ENCODE data around the gene PTPRN2. TPM values are rescaled to one million over a fixed set of nuclear protein-coding genes. Genes with fewer than 3 reads are reported as not detected.

The PTPRN2 gene
- total and polyA plus RNA-seq, 2 of the 8 experiments (the other 6 are each of a cell fraction or from before 2014, with no cell fraction given), result 2.6 to 4.5 TPM

DNA sequence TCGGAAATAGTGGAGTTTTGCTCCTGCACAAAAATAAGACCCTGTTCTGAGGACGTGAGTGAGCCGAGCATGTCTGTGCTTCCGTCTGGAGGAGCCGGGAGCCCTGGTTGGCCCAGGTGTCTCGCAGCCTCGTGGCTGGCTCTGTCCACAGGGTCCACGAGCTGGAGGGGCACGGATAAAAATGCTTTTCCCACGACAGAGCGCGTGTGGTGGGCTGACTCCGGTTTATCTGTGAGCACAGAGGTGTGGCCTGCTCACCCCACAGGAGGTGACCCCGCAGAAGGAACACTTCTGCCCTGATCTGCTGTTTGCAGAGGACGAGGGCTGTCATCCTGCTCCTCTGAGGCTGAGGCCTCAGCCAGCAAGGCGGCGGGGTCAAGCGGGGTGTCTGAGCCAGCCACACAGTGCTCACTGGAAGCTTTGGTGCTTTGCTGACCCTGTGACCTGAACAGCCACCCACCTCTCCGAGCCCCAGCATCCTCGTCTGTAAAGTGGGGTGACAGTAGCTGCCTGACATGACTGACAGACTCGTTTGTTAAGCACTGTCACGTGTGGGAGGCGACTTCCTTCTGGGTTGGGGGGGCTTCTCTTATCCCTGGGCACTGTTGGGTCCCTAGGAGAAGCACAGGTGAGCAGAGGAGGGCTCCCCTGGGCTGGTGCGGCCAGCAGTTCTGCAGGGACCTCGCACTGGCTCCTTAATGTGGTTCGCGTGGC, 1088.3 kb downstream of the PTPRN2 start:
- TF ChIP-seq TAF7 (optimal IDR thresholded peaks at IDR 0.05; ENCODE audit: borderline replicate concordance, low read depth, low read length) (no peak), NRF1 (IDR thresholded peaks at IDR 0.05; ENCODE audit: low read depth, low read length) (no peak), CHD1 (IDR thresholded peaks at IDR 0.05; ENCODE audit: low read depth, low read length) (no peak), KDM1A (IDR thresholded peaks at IDR 0.05; ENCODE audit: borderline replicate concordance, low read length) (no peak), ZNF274 (IDR thresholded peaks at IDR 0.05; ENCODE audit: borderline replicate concordance, extremely low read depth, low read length) (no peak), CHD2 (IDR thresholded peaks at IDR 0.05; ENCODE audit: low read length) (no peak), HDAC6 (IDR thresholded peaks at IDR 0.05; ENCODE audit: low read depth, low read length) (no peak)
- TF ChIP-seq, protein P1, sequence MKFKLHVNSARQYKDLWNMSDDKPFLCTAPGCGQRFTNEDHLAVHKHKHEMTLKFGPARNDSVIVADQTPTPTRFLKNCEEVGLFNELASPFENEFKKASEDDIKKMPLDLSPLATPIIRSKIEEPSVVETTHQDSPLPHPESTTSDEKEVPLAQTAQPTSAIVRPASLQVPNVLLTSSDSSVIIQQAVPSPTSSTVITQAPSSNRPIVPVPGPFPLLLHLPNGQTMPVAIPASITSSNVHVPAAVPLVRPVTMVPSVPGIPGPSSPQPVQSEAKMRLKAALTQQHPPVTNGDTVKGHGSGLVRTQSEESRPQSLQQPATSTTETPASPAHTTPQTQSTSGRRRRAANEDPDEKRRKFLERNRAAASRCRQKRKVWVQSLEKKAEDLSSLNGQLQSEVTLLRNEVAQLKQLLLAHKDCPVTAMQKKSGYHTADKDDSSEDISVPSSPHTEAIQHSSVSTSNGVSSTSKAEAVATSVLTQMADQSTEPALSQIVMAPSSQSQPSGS (IDR thresholded peaks at IDR 0.05; ENCODE audit: low read length), result no peak
- TF ChIP-seq, protein P2, sequence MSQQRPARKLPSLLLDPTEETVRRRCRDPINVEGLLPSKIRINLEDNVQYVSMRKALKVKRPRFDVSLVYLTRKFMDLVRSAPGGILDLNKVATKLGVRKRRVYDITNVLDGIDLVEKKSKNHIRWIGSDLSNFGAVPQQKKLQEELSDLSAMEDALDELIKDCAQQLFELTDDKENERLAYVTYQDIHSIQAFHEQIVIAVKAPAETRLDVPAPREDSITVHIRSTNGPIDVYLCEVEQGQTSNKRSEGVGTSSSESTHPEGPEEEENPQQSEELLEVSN (IDR thresholded peaks at IDR 0.05), result no peak
- H3K79me1 ChIP-seq (ENCODE audit: low read depth, low read length), result no peaks in the 10 kb centered on the region; the same call in 1 of the 2 replicates
- H2BK120ac ChIP-seq (replicated peaks; ENCODE audit: low read depth, low read length), result no peak overlapping the region
- no peak overlapping the region for H3K27ac ChIP-seq (ENCODE audit: low read depth, low read length)
- no peak overlapping the region for H3K56ac ChIP-seq (replicated peaks; ENCODE audit: insufficient read length, low read depth, low read length)
- H3K36me3 ChIP-seq (ENCODE audit: control insufficient read depth in 2 of 4, insufficient read depth in 4 of 4, low read length in 3 of 4), result no peaks in the 10 kb centered on the region
- no peak overlapping the region for H3K18ac ChIP-seq (ENCODE audit: extremely low read depth, low read length)
- H4K20me1 ChIP-seq (replicated peaks in 1 of 2; ENCODE audit: control insufficient read depth in 1 of 2, insufficient read depth in 2 of 2, low read length in 2 of 2), result peaks cover 0 to 6% of the 10 kb centered on the region in 2 experiments
- ChIA-PET POLR2A (ENCODE audit: partially characterized antibody) (no interaction called here), CTCF (ENCODE audit: partially characterized antibody) (interaction anchor here (1.1 kb wide), 1 partner anchor 15 kb away, joined by 3 read pairs; no protein-coding TSS in a partner anchor)
- H2BK20ac ChIP-seq (ENCODE audit: low read length), result no peak overlapping the region
- H3K9ac ChIP-seq (replicated peaks in 1 of 4; ENCODE audit: extremely low read depth in 1 of 4, low read depth in 3 of 4, low read length in 3 of 4), result no peak overlapping the region
- H3K9me3 ChIP-seq (ENCODE audit: insufficient read depth in 2 of 2, low read depth in 1 of 2, low read length in 1 of 2), result 0 out of 4 replicates have a peak, but pooled peaks cover 0 to 1% of the 10 kb centered on the region in 2 experiments
- peaks cover 0 to 2% (median 0%) of the 10 kb centered on the region in 4 experiments; a peak in 1 of 7 replicates for H3K4me1 ChIP-seq (replicated peaks in 1 of 4; ENCODE audit: control insufficient read depth in 3 of 4, insufficient read depth in 4 of 4, low read length in 3 of 4)
- no peaks in the 10 kb centered on the region for H3K23me2 ChIP-seq (ENCODE audit: low read depth, low read length)
- H3K23ac ChIP-seq (ENCODE audit: insufficient read length), result no peak overlapping the region
- H2BK5ac ChIP-seq (ENCODE audit: low read depth, low read length), result no peak overlapping the region
- H3K4me3 ChIP-seq (ENCODE audit: extremely low read depth in 1 of 4, insufficient read depth in 2 of 4, low read depth in 3 of 4, low read length in 4 of 4), result no peak overlapping the region
- H4K8ac ChIP-seq (ENCODE audit: extremely low read depth, insufficient read depth, low read length), result no peak overlapping the region
- WGBS, 2 experiments (ENCODE audit: extremely low coverage in 1 of 2, insufficient coverage in 1 of 2, insufficient read length in 1 of 2, insufficient replicate concordance in 2 of 2, low coverage in 1 of 2, low lambda C conversion rate in 2 of 2, missing lambda C conversion rate in 1 of 2), result 90% methylated on average over 27 of the region's 27 CpGs; no CpG with 5 or more reads in 1 of the 2 experiments
- H3K79me2 ChIP-seq (ENCODE audit: control insufficient read depth in 1 of 2, insufficient read depth in 2 of 2, low read length in 2 of 2), result no peaks in the 10 kb centered on the region
- peaks cover 0 to 35% (median 18%) of the 10 kb centered on the region in 4 experiments; a peak in 6 of 7 replicates for H3K27me3 ChIP-seq (replicated peaks in 1 of 4; ENCODE audit: control insufficient read depth in 3 of 4, extremely low read depth in 1 of 4, insufficient read depth in 3 of 4, low read length in 3 of 4)
- no peak overlapping the region for H3K4ac ChIP-seq (replicated peaks; ENCODE audit: insufficient read length, low read depth, low read length)
- FAIRE-seq (no peak), DNase-seq (ENCODE audit: low read depth in 1 of 2, low spot score in 2 of 2) (peak in 1 of 2 experiments; percentile 41)
- no peak overlapping the region for H4K5ac ChIP-seq (ENCODE audit: insufficient read length, low read depth, low read length)
- H2BK12ac ChIP-seq (ENCODE audit: low read depth, low read length), result no peak overlapping the region
- no peak overlapping the region for H4K91ac ChIP-seq (replicated peaks; ENCODE audit: insufficient read length, low read length)
- H2AFZ ChIP-seq (ENCODE audit: low read length), result no peak overlapping the region
- no peak overlapping the region for H3K4me2 ChIP-seq (ENCODE audit: insufficient read depth in 1 of 2, low read depth in 2 of 2, low read length in 2 of 2)
- no peak overlapping the region for H2BK15ac ChIP-seq (ENCODE audit: low read length)
- no peak overlapping the region for H2AK5ac ChIP-seq (ENCODE audit: low read depth, low read length)
- H3K14ac ChIP-seq (ENCODE audit: insufficient read length), result no peak overlapping the region

Data from H1 (cell line).